Ovary (tissue), 9 donors: ENCODE measurements around the gene PCBP3. TPM values are rescaled to one million over a fixed set of nuclear protein-coding genes. Genes with fewer than 3 reads are reported as not detected.
"Not testable (repeated sequence)": the region's sequence is repeated elsewhere in the genome, so short reads cannot be mapped to it uniquely, and the experiment has no call there.

Experiments used
- DNase-seq, 5 donors: peaks; one replicate each; pipeline ENCODE4 v3.0.0-alpha.2; 2019 to 2020
- H3K27ac ChIP-seq, 2 donors: fragments of 200-600 bp; one replicate each; pipeline versions ENCODE4 v1.5.1 to v1.8.0; 2019 to 2022
- H3K27me3 ChIP-seq: fragments of 200-600 bp; one replicate; pipeline ENCODE4 v1.8.0; 2022
- H3K36me3 ChIP-seq: fragments of 200-600 bp; sonication (generic); one replicate; pipeline ENCODE4 v1.5.1; 2019
- H3K4me1 ChIP-seq: one replicate; pipeline ENCODE4 v1.8.1; 2013; ENCODE audit warnings: mild to moderate bottlenecking, moderate library complexity; ENCODE audit not compliant: insufficient read depth
- H3K4me3 ChIP-seq: fragments of 200-600 bp; sonication (generic); one replicate; pipeline ENCODE4 v1.5.1; 2017
- H3K9me3 ChIP-seq, 2 donors: fragments of 200-600 bp in 1 of 2; sonication (generic) in 1 of 2; one replicate each; pipeline versions ENCODE4 v1.5.1 to v1.8.1; 2013 to 2019; ENCODE audit warnings: mild to moderate bottlenecking in 1 of 2, moderate library complexity in 1 of 2
- EP300 ChIP-seq: sonication (generic); formaldehyde crosslinking; IDR thresholded peaks from one replicate; pipeline ENCODE4 v1.6.1; 2017; ENCODE audit warnings: antibody characterized with exemption
- POLR2A ChIP-seq: fragments of 450-650 bp; IDR thresholded peaks from one replicate; pipeline ENCODE4 v1.6.1; 2017; ENCODE audit warnings: antibody characterized with exemption, mild to moderate bottlenecking, moderate library complexity
- WGBS, 3 donors: extraction: QIAGEN DNeasy Blood & Tissue Kit in 1 of 3; methylation state at CpG; one replicate each; pipeline versions ENCODE4 v1.1.5 to v1.1.7; 2013 to 2017; 5-methylcytosine and 5-hydroxymethylcytosine counted together
- intact Hi-C, 4 donors: fragments of 100-400 bp; cut with DNase I; formaldehyde crosslinking; loops; one replicate each; pipeline versions ENCODE4 v1.11.0 to v1.15.1; 2022 to 2023
- polyA plus RNA-seq, 2 donors: library from polyadenylated mRNA; stranded (reverse); fragments of 200-250 nt in 1 of 2; fragments of 350-450 nt in 1 of 2; fragmentation: Illumina TruSeq in 1 of 2; extraction: RNeasy Lipid Tissue Mini Kit (QIAGEN cat#74804) in 1 of 2; gene quantifications; one replicate each; pipeline ENCODE4 v1.2.3, GENCODE V29; 2013 to 2014
- total RNA-seq, 7 donors: library from RNA; depleted of rRNA in 2 of 7; stranded (reverse); fragments of >200 nt in 2 of 7; fragmentation: NEBNext Ultra II Directional in 3 of 7; extraction: Animal tissue kit (Norgen Biotek cat#: 25700) in 3 of 7; gene quantifications; one replicate each; pipeline versions ENCODE4 v1.1.0 to v1.2.4, GENCODE V29; 2016 to 2023
- TF ChIP-seq, protein P1 (sequence below), 3 donors: fragments of 450-650 bp in 2 of 3; fragments of 200-600 bp in 1 of 3; IDR thresholded peaks; one replicate each; pipeline versions ENCODE4 v1.5.1 to v1.8.0; 2016 to 2022; ENCODE audit warnings: antibody characterized with exemption in 3 of 3, mild to moderate bottlenecking in 1 of 3
- donor health status: DM: no; HTN: no; CAD: no; lungs with moderate emphysema.
- donor health status: DM: no; HTN: no; CAD: no.
- donor health status: Bipolar disorder and iron deficiency.
- donor health status: DM: yes; HTN: yes; CAD: no.
- donor health status: DM: no; HTN: no; CAD: no.
- donor health status: DM: yes; HTN: yes; CAD: no.

PCBP3 gene
- total and polyA plus RNA-seq, 9 donors: 2.4 to 10.1 (median 5.4) TPM

DNA sequence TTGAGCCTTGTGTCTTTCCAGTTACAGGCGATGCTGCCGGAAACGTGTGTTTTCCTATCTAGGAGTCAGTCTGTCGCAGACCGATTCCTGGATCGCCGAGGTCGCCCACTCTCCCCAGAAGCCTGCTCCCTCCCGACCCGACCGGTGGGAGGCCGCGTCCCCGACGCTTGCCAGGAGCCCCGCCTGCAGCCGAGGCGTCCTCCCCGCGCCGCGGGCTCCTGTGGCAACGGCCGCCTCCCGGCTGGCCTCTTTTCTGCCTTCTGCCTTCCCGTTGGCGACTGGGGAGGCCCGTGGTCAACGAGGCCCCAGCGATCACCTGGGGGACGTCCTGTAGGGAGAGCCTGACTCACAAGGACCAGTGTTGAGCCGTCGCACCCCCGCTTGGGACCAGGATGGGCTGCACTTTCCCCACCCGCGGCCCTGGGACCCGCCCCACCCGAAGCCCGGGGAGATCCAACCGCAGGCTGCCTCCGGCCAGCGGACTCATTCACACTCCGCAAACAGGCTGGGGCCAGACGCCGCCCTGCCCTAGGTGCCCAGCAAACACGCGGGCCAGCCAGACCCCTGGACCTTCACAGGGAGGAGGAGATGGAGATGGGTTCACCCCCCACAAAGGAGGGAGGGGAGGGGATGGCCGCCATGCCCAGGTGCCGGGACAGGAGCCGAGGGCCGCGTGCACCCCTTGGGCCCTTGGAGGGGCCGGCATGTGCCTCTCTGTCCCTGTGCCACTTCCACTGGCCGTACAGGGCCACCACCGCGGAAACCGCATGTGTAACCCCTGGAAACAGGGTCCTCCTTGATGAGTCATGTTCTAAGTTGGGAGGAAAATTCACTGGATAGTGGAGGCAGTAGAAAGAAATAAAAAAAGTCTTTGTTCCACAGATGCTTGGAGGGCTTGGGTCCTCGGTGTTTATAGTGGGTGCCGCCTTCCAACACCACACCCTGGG lies 330.8 kb downstream of the PCBP3 start:
- Histone ChIP-seq H3K36me3 (no peaks in the 10 kb centered on the region), H3K4me3 (peak overlapping the region; percentile 59), H3K27me3 (no peaks in the 10 kb centered on the region), H3K4me1 (peaks cover 37% of the 10 kb centered on the region), H3K9me3 (no peaks in the 10 kb centered on the region), H3K27ac (peak overlapping the region; percentile 86 to 94)
- intact Hi-C loops: loop anchor here in 3 of 4 donors (5.0 to 10.0 kb wide), 4 partner anchors 80 to 253 kb away; partner anchors contain the start of genes COL6A2 (in 2 of the 3) and LSS (in 1 of the 3)
- peak; percentile 69 to 78 (median 75) for DNase-seq
- 2 to 5% (median 2%) methylated on average over 59 of the region's 59 CpGs for WGBS, 3 donors
- TF ChIP-seq EP300 (no peak), POLR2A (no peak)
- TF ChIP-seq, protein P1, sequence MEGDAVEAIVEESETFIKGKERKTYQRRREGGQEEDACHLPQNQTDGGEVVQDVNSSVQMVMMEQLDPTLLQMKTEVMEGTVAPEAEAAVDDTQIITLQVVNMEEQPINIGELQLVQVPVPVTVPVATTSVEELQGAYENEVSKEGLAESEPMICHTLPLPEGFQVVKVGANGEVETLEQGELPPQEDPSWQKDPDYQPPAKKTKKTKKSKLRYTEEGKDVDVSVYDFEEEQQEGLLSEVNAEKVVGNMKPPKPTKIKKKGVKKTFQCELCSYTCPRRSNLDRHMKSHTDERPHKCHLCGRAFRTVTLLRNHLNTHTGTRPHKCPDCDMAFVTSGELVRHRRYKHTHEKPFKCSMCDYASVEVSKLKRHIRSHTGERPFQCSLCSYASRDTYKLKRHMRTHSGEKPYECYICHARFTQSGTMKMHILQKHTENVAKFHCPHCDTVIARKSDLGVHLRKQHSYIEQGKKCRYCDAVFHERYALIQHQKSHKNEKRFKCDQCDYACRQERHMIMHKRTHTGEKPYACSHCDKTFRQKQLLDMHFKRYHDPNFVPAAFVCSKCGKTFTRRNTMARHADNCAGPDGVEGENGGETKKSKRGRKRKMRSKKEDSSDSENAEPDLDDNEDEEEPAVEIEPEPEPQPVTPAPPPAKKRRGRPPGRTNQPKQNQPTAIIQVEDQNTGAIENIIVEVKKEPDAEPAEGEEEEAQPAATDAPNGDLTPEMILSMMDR (IDR thresholded peaks at IDR 0.05): no peak

DNA sequence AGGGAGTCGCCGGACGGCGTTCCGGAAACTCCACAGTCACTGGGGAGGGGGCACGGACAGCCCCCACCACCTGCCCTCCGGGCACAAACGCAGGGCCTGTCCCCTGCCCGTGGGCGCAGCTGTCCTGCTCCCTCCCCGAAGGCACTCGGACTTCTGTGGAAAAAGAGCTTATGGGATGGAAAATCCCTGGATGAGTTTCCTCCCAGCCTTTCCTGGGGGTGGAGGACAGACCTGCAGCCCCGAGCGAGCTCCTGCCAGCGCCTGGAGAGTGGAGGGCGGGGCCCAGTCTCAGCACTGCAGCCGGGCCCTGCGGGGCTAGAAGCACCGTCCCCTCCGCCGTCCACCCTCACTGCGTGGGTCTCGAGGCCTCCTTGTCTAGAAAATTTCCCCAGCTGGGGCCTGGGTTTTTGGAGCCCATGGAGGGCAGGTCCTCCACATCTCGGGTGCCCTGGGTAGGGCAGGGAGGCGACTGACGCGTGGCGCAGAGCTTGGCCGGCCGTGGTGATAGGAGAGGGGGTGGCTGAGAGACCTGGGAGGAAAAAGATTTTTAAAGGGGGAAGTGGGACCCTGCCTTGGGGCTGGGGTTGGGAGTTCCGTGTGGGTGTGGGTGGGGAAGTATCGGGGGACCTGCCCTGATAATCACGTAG lies 331.6 kb downstream of the PCBP3 start:
- Histone ChIP-seq H3K4me1 (peaks cover 37% of the 10 kb centered on the region), H3K9me3 (no peaks in the 10 kb centered on the region), H3K4me3 (peak overlapping the region; percentile 59), H3K27ac (peak overlapping the region; percentile 86 to 94), H3K36me3 (no peaks in the 10 kb centered on the region), H3K27me3 (no peaks in the 10 kb centered on the region)
- DNase-seq: peak; percentile 62 to 77 (median 74)
- intact Hi-C loops: loop anchor here in 1 of 4 donors (10.0 kb wide), 1 partner anchor 80 kb away; no protein-coding TSS in a partner anchor
- 31 to 40% (median 33%) methylated on average over 33 of the region's 33 CpGs for WGBS, 3 donors
- TF ChIP-seq POLR2A: no peak
- TF ChIP-seq, protein P1 (IDR thresholded peaks at IDR 0.05): no peak
- no peak for TF ChIP-seq EP300

DNA sequence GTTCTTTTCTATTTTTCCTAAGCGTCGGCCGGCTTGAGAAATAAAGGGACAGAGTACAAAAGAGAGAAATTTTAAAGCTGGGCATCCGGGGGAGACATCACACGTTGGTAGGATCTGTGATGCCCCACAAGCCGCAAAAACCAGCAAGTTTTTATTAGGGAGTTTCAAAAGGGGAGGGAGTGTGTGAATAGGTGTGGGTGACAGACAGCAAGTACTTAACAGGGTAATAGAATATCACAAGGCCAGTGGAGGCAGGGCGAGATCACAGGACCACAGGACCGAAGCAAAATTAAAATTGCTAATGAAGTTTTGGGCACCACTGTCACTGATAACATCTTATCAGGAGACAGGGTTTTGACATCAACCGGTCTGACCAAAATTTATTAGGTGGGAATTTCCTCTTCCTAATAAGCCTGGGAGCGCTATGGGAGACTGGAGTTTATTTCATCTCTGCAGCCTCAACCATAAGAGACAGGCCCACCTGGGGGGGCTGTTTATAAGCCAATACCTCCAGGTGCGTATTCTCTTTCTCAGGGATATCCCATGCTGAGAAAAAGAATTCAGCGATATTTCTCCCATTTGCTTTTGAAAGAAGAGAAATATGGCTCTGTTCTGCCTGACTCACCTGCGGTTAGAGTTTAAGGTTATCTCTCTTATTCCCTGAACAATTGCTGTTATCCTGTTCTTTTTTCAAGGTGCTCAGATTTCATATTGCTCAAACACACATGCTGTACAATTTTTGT lies 332.3 kb downstream of the PCBP3 start:
- H3K9me3 ChIP-seq, H3K36me3 ChIP-seq, H3K4me3 ChIP-seq, H3K27me3 ChIP-seq: not testable (repeated sequence)
- DNase-seq: peak in 1 of 5 donors; percentile 7
- intact Hi-C loops: loop anchor here in 1 of 4 donors (10.0 kb wide), 1 partner anchor 79 kb away; no protein-coding TSS in a partner anchor
- Histone ChIP-seq H3K4me1 (peaks cover 35% of the 10 kb centered on the region), H3K27ac (peak overlapping the region; percentile 86 to 94)
- WGBS, 3 donors: 76 to 93% (median 89%) methylated on average over 13 of the region's 13 CpGs

DNA sequence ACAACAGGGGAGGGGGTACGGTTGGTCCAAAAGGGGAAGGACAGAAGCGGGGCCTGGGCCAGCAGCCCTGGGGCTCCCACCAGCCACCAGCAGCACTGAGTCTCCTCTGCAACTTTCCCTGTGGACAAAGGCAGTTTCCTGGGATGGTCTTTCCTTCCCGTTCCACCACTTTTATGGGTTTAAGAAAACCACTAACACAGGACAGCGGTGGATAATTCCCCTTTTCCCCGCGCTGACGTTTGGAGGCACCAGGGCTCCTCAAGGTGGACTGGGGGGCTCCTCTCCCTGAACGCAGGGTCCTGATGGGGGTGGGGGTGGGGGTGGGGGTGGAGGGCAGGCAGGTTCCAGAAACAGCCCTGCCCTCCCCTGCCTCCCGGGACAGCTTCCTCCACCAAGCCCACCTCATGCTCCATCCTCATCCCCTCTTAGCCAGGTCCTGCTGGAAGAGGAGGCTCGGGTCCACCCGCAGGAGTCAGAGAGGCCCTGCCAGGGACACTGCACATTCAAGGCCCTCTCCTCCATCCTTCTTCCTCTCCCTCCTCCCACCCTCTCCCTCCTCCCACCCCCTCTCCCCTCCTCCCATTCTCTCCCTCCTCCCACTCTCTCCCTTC lies 333.3 kb downstream of the PCBP3 start:
- WGBS, 3 donors: 65 to 71% (median 69%) methylated on average over 11 of the region's 11 CpGs
- TF ChIP-seq EP300: no peak
- TF ChIP-seq, protein P1 (IDR thresholded peaks at IDR 0.05): no peak
- no peak for TF ChIP-seq POLR2A
- DNase-seq: peak in 4 of 5 donors; percentile 31 to 62 (median 48)
- no peaks in the 10 kb centered on the region for H3K36me3 ChIP-seq
- peak overlapping the region; percentile 71 to 72 for H3K27ac ChIP-seq
- peaks cover 27% of the 10 kb centered on the region for H3K4me1 ChIP-seq
- H3K9me3 ChIP-seq: no peaks in the 10 kb centered on the region
- intact Hi-C loops: loop anchor here in 1 of 4 donors (10.0 kb wide), 1 partner anchor 78 kb away; no protein-coding TSS in a partner anchor
- H3K27me3 ChIP-seq: no peaks in the 10 kb centered on the region
- no peak overlapping the region for H3K4me3 ChIP-seq
